HUES48 (cell line): ENCODE data around the gene POLA1.

ENCODE experiments used
- H3K27ac ChIP-seq: one replicate; pipeline ENCODE4 v1.7.0; 2013; ENCODE audit warnings: low read depth, low read length, inconsistent platforms
- H3K27me3 ChIP-seq: 2 replicates; pipeline ENCODE4 v1.6.1; 2013; ENCODE audit warnings: mild to moderate bottlenecking, low read length; ENCODE audit not compliant: control insufficient read depth, insufficient read depth
- H3K36me3 ChIP-seq: 2 replicates; pipeline ENCODE4 v1.6.1; 2013; ENCODE audit warnings: low read length; ENCODE audit not compliant: control insufficient read depth, insufficient read depth
- H3K4me1 ChIP-seq: 2 replicates; pipeline ENCODE4 v1.6.1; 2013; ENCODE audit warnings: mild to moderate bottlenecking, low read length; ENCODE audit not compliant: control insufficient read depth, insufficient read depth
- H3K4me3 ChIP-seq: 2 replicates; pipeline ENCODE4 v1.5.1; 2013; ENCODE audit warnings: mild to moderate bottlenecking, low read depth, low read length
- H3K9ac ChIP-seq: 2 replicates; pipeline ENCODE4 v1.6.1; 2013; ENCODE audit warnings: mild to moderate bottlenecking, low read depth, low read length, moderate library complexity
- H3K9me3 ChIP-seq: 2 replicates; pipeline ENCODE4 v1.6.1; 2013; ENCODE audit warnings: low read length; ENCODE audit not compliant: control insufficient read depth, insufficient read depth

POLA1 gene

DNA sequence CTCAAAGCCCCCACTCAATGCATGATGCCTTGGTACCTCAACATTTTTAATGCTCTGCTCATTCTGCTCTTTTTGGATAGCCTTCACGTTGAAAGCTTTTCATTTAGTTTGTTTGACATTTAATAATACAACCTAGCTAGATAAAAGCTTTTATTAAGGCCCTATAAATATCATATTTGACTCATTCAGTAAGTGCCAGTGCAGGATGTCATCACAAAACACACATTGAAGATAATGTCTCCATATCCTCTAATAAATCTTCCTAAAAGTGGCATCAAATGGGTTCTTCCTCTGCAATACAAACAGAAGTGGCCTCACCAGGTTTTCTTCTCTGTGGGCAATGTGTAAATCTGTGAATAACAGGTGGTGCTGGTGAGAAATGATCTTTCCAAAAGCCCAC, 34.6 kb upstream of the POLA1 start:
- no peaks in the 10 kb centered on the region for H3K36me3 ChIP-seq
- H3K27me3 ChIP-seq, result peaks cover 5% of the 10 kb centered on the region; the same call in 1 of the 2 replicates
- H3K4me3 ChIP-seq, result no peak overlapping the region
- H3K9ac ChIP-seq, result no peak overlapping the region
- H3K9me3 ChIP-seq, result no peaks in the 10 kb centered on the region
- H3K4me1 ChIP-seq, result peaks cover 18% of the 10 kb centered on the region
- H3K27ac ChIP-seq, result no peak overlapping the region

DNA sequence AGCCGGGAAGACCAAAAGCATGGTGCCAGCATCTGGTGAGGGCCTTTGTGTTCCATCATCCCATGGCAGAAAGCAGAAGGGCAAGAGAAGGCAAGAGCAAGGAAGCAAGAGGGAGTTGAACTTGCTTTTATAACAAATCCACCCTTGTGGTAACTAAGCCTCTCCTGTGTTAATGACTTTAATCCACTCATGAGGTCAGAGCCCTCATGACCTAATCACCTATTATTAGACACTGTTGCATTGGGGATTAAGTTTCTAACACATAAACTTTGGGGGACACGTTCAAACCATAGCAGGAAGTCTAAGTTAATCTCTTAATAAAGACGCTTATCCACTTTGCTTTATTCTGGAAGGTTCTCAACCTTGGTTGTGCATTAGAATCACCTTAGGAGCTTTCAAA, 34.1 kb upstream of the POLA1 start:
- H3K9ac ChIP-seq, result no peak overlapping the region
- H3K4me3 ChIP-seq, result no peak overlapping the region
- H3K36me3 ChIP-seq, result no peaks in the 10 kb centered on the region
- peaks cover 5% of the 10 kb centered on the region; the same call in 1 of the 2 replicates for H3K27me3 ChIP-seq
- no peak overlapping the region for H3K27ac ChIP-seq
- peaks cover 18% of the 10 kb centered on the region for H3K4me1 ChIP-seq
- no peaks in the 10 kb centered on the region for H3K9me3 ChIP-seq

DNA sequence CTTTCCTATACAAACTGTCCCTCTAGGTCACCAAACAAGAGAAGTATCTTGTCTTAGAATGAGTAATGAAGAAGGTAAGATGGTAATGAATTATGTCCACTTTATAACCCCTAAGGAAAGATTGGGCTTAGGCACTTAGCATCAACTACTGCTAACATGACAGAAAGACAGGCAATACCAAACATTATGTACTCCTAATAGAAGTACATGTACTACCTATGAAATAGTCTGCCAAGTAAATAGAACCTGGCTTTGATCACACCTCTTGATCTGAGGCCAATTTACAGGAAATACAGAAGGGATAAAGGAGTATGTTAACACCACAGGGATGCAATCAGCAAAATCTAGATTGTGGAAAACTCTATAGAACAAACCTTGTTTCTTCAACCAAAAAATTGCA, 32.4 kb upstream of the POLA1 start:
- Histone ChIP-seq H3K36me3 (no peaks in the 10 kb centered on the region), H3K9me3 (no peaks in the 10 kb centered on the region), H3K4me1 (peaks cover 15% of the 10 kb centered on the region), H3K27ac (no peak overlapping the region), H3K27me3 (peaks cover 5% of the 10 kb centered on the region), H3K9ac (no peak overlapping the region), H3K4me3 (no peak overlapping the region)

DNA sequence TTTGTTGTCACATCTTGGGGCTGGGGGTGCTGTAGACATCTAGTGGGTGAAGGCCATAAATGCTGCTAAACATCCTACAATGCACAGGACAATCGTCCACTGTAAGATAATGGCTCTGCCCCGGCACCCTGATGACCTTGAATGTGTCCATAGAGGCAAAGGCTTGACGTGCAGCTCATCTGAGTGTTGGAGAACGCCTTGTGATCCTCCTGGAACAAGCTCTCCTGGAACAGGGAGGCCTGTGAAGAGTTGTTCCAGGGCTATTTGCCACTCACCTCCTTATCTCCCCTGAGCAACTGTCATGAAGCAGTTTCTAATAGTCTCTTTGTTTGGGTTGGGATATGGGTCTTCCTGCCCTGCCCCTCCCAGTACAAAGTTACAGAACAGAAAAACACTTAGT, 31.4 kb upstream of the POLA1 start:
- no peaks in the 10 kb centered on the region for H3K36me3 ChIP-seq
- H3K9ac ChIP-seq, result no peak overlapping the region
- H3K27me3 ChIP-seq, result peaks cover 5% of the 10 kb centered on the region
- peaks cover 14% of the 10 kb centered on the region for H3K4me1 ChIP-seq
- no peaks in the 10 kb centered on the region for H3K9me3 ChIP-seq
- H3K27ac ChIP-seq, result no peak overlapping the region
- H3K4me3 ChIP-seq, result no peak overlapping the region

- Histone ChIP-seq H3K36me3 (no peaks in the 10 kb centered on the region), H3K4me1 (peaks cover 10% of the 10 kb centered on the region), H3K27me3 (no peaks in the 10 kb centered on the region; the same call in 1 of the 2 replicates), H3K9me3 (no peaks in the 10 kb centered on the region), H3K27ac (no peak overlapping the region), H3K9ac (no peak overlapping the region), H3K4me3 (no peak overlapping the region)
These were observed 25.6 kb upstream of the POLA1 start for GRCh38 chrX:24668111-24668510.

DNA sequence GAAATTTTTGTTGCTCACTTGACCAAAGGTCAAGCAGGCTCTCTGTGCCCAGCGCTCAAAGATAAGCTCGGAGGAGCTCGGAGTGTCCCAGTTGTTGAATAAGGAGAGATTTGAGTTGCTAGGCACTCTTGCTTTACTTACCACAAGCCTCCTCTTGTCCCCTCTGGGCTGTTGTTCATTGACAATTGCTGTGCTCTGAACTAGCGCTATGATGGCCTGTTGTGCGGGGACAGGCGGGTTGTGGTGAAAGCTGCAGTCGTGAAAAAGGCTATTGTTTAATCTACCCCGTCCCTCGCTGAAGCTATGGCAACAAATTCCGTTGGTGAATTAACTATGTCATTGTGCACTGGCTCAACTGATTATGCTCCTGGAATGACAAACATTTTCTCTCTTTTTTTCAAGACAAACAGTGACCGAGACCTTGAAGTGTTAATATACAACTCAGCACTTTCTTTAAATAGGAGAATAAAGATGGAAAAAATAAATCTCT, 21.0 kb upstream of the POLA1 start:
- no peaks in the 10 kb centered on the region for H3K36me3 ChIP-seq
- H3K27me3 ChIP-seq, result no peaks in the 10 kb centered on the region
- no peak overlapping the region for H3K4me3 ChIP-seq
- H3K27ac ChIP-seq, result peak overlapping the region; percentile 13
- peaks cover 18% of the 10 kb centered on the region for H3K4me1 ChIP-seq
- H3K9ac ChIP-seq, result no peak overlapping the region
- H3K9me3 ChIP-seq, result no peaks in the 10 kb centered on the region

DNA sequence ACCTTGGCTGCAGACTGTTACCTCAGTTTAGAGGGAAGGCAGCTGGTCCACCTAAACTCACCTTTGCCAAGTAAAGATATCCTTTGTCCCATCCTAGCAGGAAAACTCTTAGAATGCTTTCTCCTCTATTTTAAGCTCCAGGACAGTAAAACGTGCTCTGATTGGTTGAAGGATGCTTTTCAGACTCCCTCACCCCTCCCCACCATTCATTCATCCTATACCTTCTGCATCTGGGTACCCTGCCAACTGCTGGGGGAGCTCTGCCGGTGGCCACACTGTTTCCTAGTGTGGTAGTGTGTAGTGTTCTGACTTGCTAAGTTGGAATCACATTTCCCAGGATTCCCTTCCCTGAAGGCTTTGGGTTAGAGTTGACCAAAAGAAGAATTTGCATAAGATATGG, 20.3 kb upstream of the POLA1 start:
- Histone ChIP-seq H3K27ac (no peak overlapping the region), H3K27me3 (no peaks in the 10 kb centered on the region), H3K4me1 (peaks cover 15% of the 10 kb centered on the region), H3K36me3 (no peaks in the 10 kb centered on the region), H3K4me3 (no peak overlapping the region), H3K9me3 (no peaks in the 10 kb centered on the region), H3K9ac (no peak overlapping the region)

- Histone ChIP-seq H3K27ac (no peak overlapping the region), H3K27me3 (no peaks in the 10 kb centered on the region), H3K9me3 (no peaks in the 10 kb centered on the region), H3K4me1 (peaks cover 15% of the 10 kb centered on the region), H3K9ac (no peak overlapping the region), H3K36me3 (no peaks in the 10 kb centered on the region), H3K4me3 (no peak overlapping the region)
These were observed 17.2 kb upstream of the POLA1 start for GRCh38 chrX:24676403-24677024.

- Histone ChIP-seq H3K27me3 (no peaks in the 10 kb centered on the region), H3K9ac (no peak overlapping the region), H3K36me3 (no peaks in the 10 kb centered on the region), H3K9me3 (no peaks in the 10 kb centered on the region), H3K4me1 (no peaks in the 10 kb centered on the region), H3K4me3 (no peak overlapping the region), H3K27ac (no peak overlapping the region)
These were observed 10.8 kb upstream of the POLA1 start for GRCh38 chrX:24682739-24683432.

DNA sequence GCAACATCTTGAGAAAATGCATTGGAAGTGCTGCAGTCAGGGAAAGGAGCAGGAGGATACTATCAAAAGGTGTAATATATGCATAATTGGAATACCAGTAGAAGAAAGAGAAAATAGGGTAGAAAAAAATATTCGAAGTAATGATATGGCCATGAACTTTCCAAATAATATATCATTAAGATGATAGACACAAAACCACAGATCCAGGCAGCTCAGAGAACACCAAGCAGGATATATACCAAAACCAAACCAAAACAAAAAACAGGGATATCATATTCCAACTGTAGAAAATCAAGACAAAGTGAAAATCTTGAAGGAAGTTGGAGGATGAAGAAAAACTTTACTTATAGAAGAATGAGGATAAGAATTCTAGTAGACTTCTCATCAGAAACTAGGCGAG, 9.7 kb upstream of the POLA1 start:
- no peak overlapping the region for H3K4me3 ChIP-seq
- no peaks in the 10 kb centered on the region for H3K9me3 ChIP-seq
- H3K27me3 ChIP-seq, result no peaks in the 10 kb centered on the region
- no peak overlapping the region for H3K9ac ChIP-seq
- H3K36me3 ChIP-seq, result no peaks in the 10 kb centered on the region
- no peaks in the 10 kb centered on the region for H3K4me1 ChIP-seq
- no peak overlapping the region for H3K27ac ChIP-seq

- peaks cover 30% of the 10 kb centered on the region for H3K4me1 ChIP-seq
- H3K27ac ChIP-seq, result peak overlapping the region; percentile 50
- peaks cover 19% of the 10 kb centered on the region for H3K36me3 ChIP-seq
- H3K9me3 ChIP-seq, result no peaks in the 10 kb centered on the region
- no peak overlapping the region for H3K9ac ChIP-seq
- 0 out of 2 replicates have a peak overlapping the region, but pooled peaks have one; percentile 8 for H3K4me3 ChIP-seq
- no peaks in the 10 kb centered on the region for H3K27me3 ChIP-seq
These were observed 1.4 kb upstream of the POLA1 start for GRCh38 chrX:24692305-24692704.
